H1 (cell line): ENCODE results near the gene CORO7. TPM values are rescaled to one million over a fixed set of nuclear protein-coding genes. Genes with fewer than 3 reads are reported as not detected.

Source experiments
- CTCF ChIA-PET: fragments of 300-600 bp; sonication (Branson Sonifier 250); formaldehyde crosslinking; loops from one replicate; lab custom pipeline; 2021; ENCODE audit not compliant: partially characterized antibody; lab: Charles Lee
- POLR2A ChIA-PET: fragments of 300-600 bp; sonication (Branson Sonifier 250); formaldehyde crosslinking; loops from one replicate; lab custom pipeline; 2021; ENCODE audit warnings: inconsistent platforms; ENCODE audit not compliant: partially characterized antibody; lab: Charles Lee
- DNase-seq, 2 experiments: peaks; one replicate each; pipeline versions ENCODE4 v3.0.0 to v3.0.0-alpha.2; 2010 to 2022; ENCODE audit warnings: low spot score in 2 of 2, low read depth in 1 of 2, mixed read lengths in 1 of 2
- FAIRE-seq: peaks from 2 replicates; lab custom pipeline; 2011; peaks lifted over from hg19 to GRCh38; lab: Jason Lieb, UNC
- H2AFZ ChIP-seq: 2 replicates; pipeline ENCODE4 v1.8.1; 2012; ENCODE audit warnings: low read length, inconsistent platforms
- H2AK5ac ChIP-seq: 2 replicates; pipeline ENCODE4 v1.6.1; 2013; ENCODE audit warnings: low read depth, low read length
- H2BK120ac ChIP-seq: replicated peaks from 2 replicates; pipeline ENCODE3; 2013; ENCODE audit warnings: low read depth, low read length, inconsistent platforms
- H2BK12ac ChIP-seq: 2 replicates; pipeline ENCODE4 v1.6.1; 2013; ENCODE audit warnings: low read depth, low read length
- H2BK15ac ChIP-seq: 2 replicates; pipeline ENCODE4 v1.6.1; 2013; ENCODE audit warnings: low read length
- H2BK20ac ChIP-seq: 2 replicates; pipeline ENCODE4 v1.6.1; 2013; ENCODE audit warnings: low read length
- H2BK5ac ChIP-seq: 2 replicates; pipeline ENCODE4 v1.6.1; 2013; ENCODE audit warnings: low read depth, low read length
- H3K14ac ChIP-seq: 2 replicates; pipeline ENCODE4 v1.6.1; 2013; ENCODE audit warnings: inconsistent platforms; ENCODE audit not compliant: insufficient read length
- H3K18ac ChIP-seq: 2 replicates; pipeline ENCODE4 v1.6.1; 2013; ENCODE audit warnings: low read length; ENCODE audit errors: extremely low read depth
- H3K23ac ChIP-seq: 2 replicates; pipeline ENCODE4 v1.6.1; 2013; ENCODE audit warnings: inconsistent platforms; ENCODE audit not compliant: insufficient read length
- H3K23me2 ChIP-seq: 2 replicates; pipeline ENCODE4 v1.6.1; 2013; ENCODE audit warnings: low read depth, low read length
- H3K27ac ChIP-seq: 2 replicates; pipeline ENCODE4 v1.6.1; 2011; ENCODE audit warnings: low read depth, low read length, inconsistent platforms
- H3K27me3 ChIP-seq, 4 experiments: replicated peaks in 1 of 4; 1 replicate in 1 of 4; 2 replicates in 3 of 4; pipeline versions ENCODE4 v1.6.1 to v1.8.1; 2011 to 2013; ENCODE audit warnings: low read length in 3 of 4, mild to moderate bottlenecking in 3 of 4, inconsistent platforms in 2 of 4, mixed read lengths in 2 of 4, moderate library complexity in 1 of 4; ENCODE audit not compliant: control insufficient read depth in 3 of 4, insufficient read depth in 3 of 4; ENCODE audit errors: extremely low read depth in 1 of 4
- H3K36me3 ChIP-seq, 4 experiments: 2 replicates each; pipeline versions ENCODE4 v1.6.1 to v1.8.1; 2011 to 2013; ENCODE audit warnings: mild to moderate bottlenecking in 4 of 4, low read length in 3 of 4, moderate library complexity in 2 of 4, control low read depth in 1 of 4, inconsistent platforms in 1 of 4; ENCODE audit not compliant: insufficient read depth in 4 of 4, control insufficient read depth in 2 of 4
- H3K4ac ChIP-seq: replicated peaks from 2 replicates; pipeline ENCODE3; 2013; ENCODE audit warnings: low read length, low read depth, mixed read lengths, inconsistent platforms; ENCODE audit not compliant: insufficient read length
- H3K4me1 ChIP-seq, 4 experiments: replicated peaks in 1 of 4; 1 replicate in 1 of 4; 2 replicates in 3 of 4; pipeline versions ENCODE4 v1.6.1 to v1.8.1; 2011 to 2013; ENCODE audit warnings: low read length in 3 of 4, inconsistent platforms in 2 of 4, mixed read lengths in 1 of 4; ENCODE audit not compliant: insufficient read depth in 4 of 4, control insufficient read depth in 3 of 4
- H3K4me2 ChIP-seq, 2 experiments: 2 replicates each; pipeline versions ENCODE4 v1.6.1 to v1.8.1; 2011 to 2013; ENCODE audit warnings: low read depth in 2 of 2, low read length in 2 of 2, control low read depth in 1 of 2, inconsistent platforms in 1 of 2, mild to moderate bottlenecking in 1 of 2; ENCODE audit not compliant: insufficient read depth in 1 of 2
- H3K4me3 ChIP-seq, 4 experiments: fragments of 200-600, 300-600 bp in 1 of 4; sonication (generic), shearing (Covaris generic), sonication (Bioruptor Twin) in 1 of 4; 2 replicates each; pipeline versions ENCODE4 v1.5.1 to v1.8.1; 2011 to 2016; ENCODE audit warnings: low read length in 4 of 4, low read depth in 3 of 4, control low read depth in 2 of 4, inconsistent platforms in 2 of 4, mild to moderate bottlenecking in 2 of 4, mixed read lengths in 1 of 4, moderate library complexity in 1 of 4; ENCODE audit not compliant: insufficient read depth in 2 of 4; ENCODE audit errors: extremely low read depth in 1 of 4
- H3K56ac ChIP-seq: replicated peaks from 2 replicates; pipeline ENCODE3; 2013; ENCODE audit warnings: low read depth, mild to moderate bottlenecking, mixed read lengths, low read length, inconsistent platforms; ENCODE audit not compliant: insufficient read length
- H3K79me1 ChIP-seq: 2 replicates; pipeline ENCODE4 v1.6.1; 2013; ENCODE audit warnings: low read depth, low read length, control low read depth
- H3K79me2 ChIP-seq, 2 experiments: 2 replicates each; pipeline versions ENCODE4 v1.6.1 to v1.8.1; 2012 to 2013; ENCODE audit warnings: low read length in 2 of 2, mild to moderate bottlenecking in 2 of 2, inconsistent platforms in 1 of 2; ENCODE audit not compliant: insufficient read depth in 2 of 2, control insufficient read depth in 1 of 2
- H3K9ac ChIP-seq, 4 experiments: replicated peaks in 1 of 4; 1 replicate in 1 of 4; 2 replicates in 3 of 4; pipeline versions ENCODE4 v1.6.1 to v1.8.1; 2011 to 2013; ENCODE audit warnings: low read depth in 3 of 4, low read length in 3 of 4, control low read depth in 2 of 4, mild to moderate bottlenecking in 2 of 4, moderate library complexity in 2 of 4, inconsistent platforms in 1 of 4; ENCODE audit errors: extremely low read depth in 1 of 4
- H3K9me3 ChIP-seq, 2 experiments: 2 replicates each; pipeline versions ENCODE4 v1.6.1 to v1.8.1; 2012 to 2013; ENCODE audit warnings: mild to moderate bottlenecking in 2 of 2, moderate library complexity in 2 of 2, control low read depth in 1 of 2, inconsistent platforms in 1 of 2, low read depth in 1 of 2, low read length in 1 of 2, mixed read lengths in 1 of 2; ENCODE audit not compliant: insufficient read depth in 2 of 2
- H4K20me1 ChIP-seq, 2 experiments: replicated peaks in 1 of 2; 2 replicates each; pipeline versions ENCODE3 to v1.8.1; 2011 to 2013; ENCODE audit warnings: inconsistent platforms in 2 of 2, low read length in 2 of 2, mild to moderate bottlenecking in 1 of 2; ENCODE audit not compliant: insufficient read depth in 2 of 2, control insufficient read depth in 1 of 2
- H4K5ac ChIP-seq: 2 replicates; pipeline ENCODE4 v1.6.1; 2013; ENCODE audit warnings: low read length, low read depth, mixed read lengths, inconsistent platforms; ENCODE audit not compliant: insufficient read length
- H4K8ac ChIP-seq: 2 replicates; pipeline ENCODE4 v1.8.0; 2013; ENCODE audit warnings: mild to moderate bottlenecking, moderate library complexity, low read length, inconsistent platforms; ENCODE audit not compliant: insufficient read depth; ENCODE audit errors: extremely low read depth
- H4K91ac ChIP-seq: replicated peaks from 2 replicates; pipeline ENCODE3; 2013; ENCODE audit warnings: low read length, mixed read lengths, inconsistent platforms; ENCODE audit not compliant: insufficient read length
- BACH1 ChIP-seq: IDR thresholded peaks from 2 replicates; pipeline ENCODE4 v1.6.1; 2012; ENCODE audit warnings: low read length, improper control_type of control experiment
- CBX8 ChIP-seq: fragments of 300-800, 300-1000 bp; sonication (generic); IDR thresholded peaks from 2 replicates; pipeline ENCODE4 v1.7.1; 2016; ENCODE audit warnings: low read depth, low read length, borderline replicate concordance
- CREB1 ChIP-seq: IDR thresholded peaks from 2 replicates; pipeline ENCODE4 v1.6.1; 2012; ENCODE audit warnings: inconsistent platforms
- CTCF ChIP-seq, 3 experiments: IDR thresholded peaks; 1 replicate in 2 of 3; 2 replicates in 1 of 3; pipeline versions ENCODE4 v1.5.1 to v1.6.1; 2011; ENCODE audit warnings: low read length in 3 of 3, mild to moderate bottlenecking in 3 of 3, inconsistent platforms in 2 of 3, low read depth in 1 of 3, moderate library complexity in 1 of 3; ENCODE audit not compliant: insufficient read depth in 1 of 3; ENCODE audit errors: control extremely low read depth in 1 of 3
- EP300 ChIP-seq, 2 experiments: IDR thresholded peaks; 1 replicate in 1 of 2; 2 replicates in 1 of 2; pipeline ENCODE4 v1.6.1; 2011 to 2012; ENCODE audit warnings: low read depth in 2 of 2, low read length in 2 of 2, mild to moderate bottlenecking in 2 of 2, borderline replicate concordance in 1 of 2, inconsistent platforms in 1 of 2, moderate library complexity in 1 of 2
- FOSL1 ChIP-seq: IDR thresholded peaks from 2 replicates; pipeline ENCODE4 v1.6.1; 2011; ENCODE audit warnings: mild to moderate bottlenecking, low read depth, low read length, moderate library complexity; ENCODE audit not compliant: insufficient read depth
- HDAC2 ChIP-seq, 2 experiments: fragments of 300-600 bp in 1 of 2; sonication (generic) in 1 of 2; IDR thresholded peaks; 2 replicates each; pipeline ENCODE4 v1.6.1; 2011 to 2012; ENCODE audit warnings: low read depth in 2 of 2, low read length in 2 of 2, mild to moderate bottlenecking in 2 of 2, moderate library complexity in 2 of 2, borderline replicate concordance in 1 of 2, inconsistent platforms in 1 of 2
- KDM4A ChIP-seq: IDR thresholded peaks from one replicate; pipeline ENCODE4 v1.7.1; 2012; ENCODE audit warnings: low read depth, mild to moderate bottlenecking, moderate library complexity, low read length, inconsistent platforms; ENCODE audit not compliant: severe bottlenecking
- PHF8 ChIP-seq: fragments of 200-600 bp; sonication (generic); conservative IDR thresholded peaks from 2 replicates; pipeline ENCODE4 v1.7.1; 2012; ENCODE audit warnings: low read depth, mild to moderate bottlenecking, inconsistent platforms, low read length, moderate library complexity
- POLR2A ChIP-seq, 2 experiments: IDR thresholded peaks; 1 replicate in 1 of 2; 2 replicates in 1 of 2; pipeline ENCODE4 v1.6.1; 2011; ENCODE audit warnings: low read depth in 2 of 2, low read length in 2 of 2, mild to moderate bottlenecking in 2 of 2; ENCODE audit errors: control extremely low read depth in 1 of 2
- RFX5 ChIP-seq: IDR thresholded peaks from 2 replicates; pipeline ENCODE4 v1.6.1; 2011; ENCODE audit warnings: low read depth, low read length, improper control_type of control experiment, borderline replicate concordance
- WGBS, 2 experiments: shearing (Covaris generic) in 1 of 2; methylation state at CpG; one replicate each; pipeline versions ENCODE4 v1.1.6 to v1.1.7; 2013 to 2015; ENCODE audit warnings: low lambda C conversion rate in 2 of 2, mixed read lengths in 2 of 2, inconsistent platforms in 1 of 2, low coverage in 1 of 2, missing lambda C conversion rate in 1 of 2; ENCODE audit not compliant: insufficient replicate concordance in 2 of 2, insufficient coverage in 1 of 2, insufficient read length in 1 of 2; ENCODE audit errors: extremely low coverage in 1 of 2, missing lambda C conversion rate in 1 of 2; 5-methylcytosine and 5-hydroxymethylcytosine counted together
- polyA plus RNA-seq, 7 experiments: library from polyadenylated mRNA; depleted of rRNA in 3 of 7; stranded (reverse) in 5 of 7; unstranded in 2 of 7; fragments of >200 nt in 5 of 7; fragments of 200-250 nt in 2 of 7; gene quantifications; 1 replicate in 5 of 7; 2 replicates in 1 of 7; 4 replicates in 1 of 7; pipeline versions ENCODE4 v1.2.1 to v1.2.3, GENCODE V29; 2011 to 2013; ENCODE audit warnings: missing spikeins in 2 of 7, mixed read lengths in 2 of 7
- total RNA-seq: library from RNA; stranded (reverse); fragmentation: NEBNext Ultra II Directional; extraction: Animal tissue kit (Norgen Biotek cat#: 25700); gene quantifications from 2 replicates; pipeline ENCODE4 v1.2.1, GENCODE V29; 2021

CORO7 gene
- total and polyA plus RNA-seq, 2 of the 8 experiments (the other 6 are each of a cell fraction or from before 2014, with no cell fraction given) = 25.2 to 29.8 TPM

GRCh38 chr16:4443271-4443670, 26.9 kb upstream of the CORO7 start:
- DNase-seq = no peak
- TF ChIP-seq RFX5 = no peak
- no peak for TF ChIP-seq FOSL1
- TF ChIP-seq PHF8 = no peak
- TF ChIP-seq EP300 (IDR thresholded peaks at IDR 0.05; ENCODE audit: borderline replicate concordance in 1 of 2, low read depth in 2 of 2, low read length in 2 of 2) = no peak
- no peak for TF ChIP-seq POLR2A (IDR thresholded peaks at IDR 0.05; ENCODE audit: control extremely low read depth in 1 of 2, low read depth in 2 of 2, low read length in 2 of 2)
- no peak for TF ChIP-seq KDM4A
- no peak for TF ChIP-seq BACH1
- no peak for TF ChIP-seq CTCF (IDR thresholded peaks at IDR 0.05; ENCODE audit: control extremely low read depth in 1 of 3, insufficient read depth in 1 of 3, low read depth in 1 of 3, low read length in 3 of 3)
- no peak for TF ChIP-seq CBX8
- TF ChIP-seq CREB1 = no peak
- no peak for TF ChIP-seq HDAC2 (IDR thresholded peaks at IDR 0.05; ENCODE audit: borderline replicate concordance in 1 of 2, low read depth in 2 of 2, low read length in 2 of 2)
- no peaks in the 10 kb centered on the region for H3K23me2 ChIP-seq
- peaks cover 29 to 78% (median 65%) of the 10 kb centered on the region in 4 experiments for H3K36me3 ChIP-seq
- H3K4me1 ChIP-seq = no peaks in the 10 kb centered on the region
- H3K14ac ChIP-seq = no peak overlapping the region
- WGBS, 2 experiments = 82% methylated on average over 5 of the region's 5 CpGs; no CpG with 5 or more reads in 1 of the 2 experiments
- no peak overlapping the region for H2BK15ac ChIP-seq
- ChIA-PET POLR2A (interaction anchor here (1.4 to 21.6 kb wide), 4 partner anchors 12 to 29 kb away, joined by 5 to 257 read pairs (median 18); partner anchors contain the start of genes HMOX2 and NMRAL1), CTCF (no interaction called here)
- no peak overlapping the region for H4K91ac ChIP-seq
- no peak overlapping the region for H3K56ac ChIP-seq
- no peak for FAIRE-seq
- H3K18ac ChIP-seq = no peak overlapping the region
- no peaks in the 10 kb centered on the region for H3K27me3 ChIP-seq
- no peaks in the 10 kb centered on the region for H3K9me3 ChIP-seq
- H2BK12ac ChIP-seq = no peak overlapping the region
- no peak overlapping the region for H3K9ac ChIP-seq
- no peak overlapping the region for H3K23ac ChIP-seq
- no peak overlapping the region for H2AFZ ChIP-seq
- no peak overlapping the region for H3K4ac ChIP-seq
- H3K4me2 ChIP-seq = no peak overlapping the region
- H2BK20ac ChIP-seq = no peak overlapping the region
- no peaks in the 10 kb centered on the region for H3K79me1 ChIP-seq
- H3K79me2 ChIP-seq = no peaks in the 10 kb centered on the region
- no peak overlapping the region for H2AK5ac ChIP-seq
- no peak overlapping the region; the same call in 1 of the 2 replicates for H4K8ac ChIP-seq
- H3K4me3 ChIP-seq = no peak overlapping the region
- H2BK5ac ChIP-seq = no peak overlapping the region
- no peak overlapping the region for H3K27ac ChIP-seq
- peaks cover 2 to 16% of the 10 kb centered on the region in 2 experiments for H4K20me1 ChIP-seq
- H2BK120ac ChIP-seq = no peak overlapping the region
- no peak overlapping the region for H4K5ac ChIP-seq
